Posterior vena cava (tissue), 2 donors: Measurements from ENCODE around the gene ITPK1. TPM values are rescaled to one million over a fixed set of nuclear protein-coding genes. Genes with fewer than 3 reads are reported as not detected.

Source experiments
- DNase-seq: peaks from one replicate; pipeline ENCODE4 v3.0.0-alpha.2; 2020; ENCODE audit warnings: low spot score
- intact Hi-C, 2 donors: fragments of 100-400 bp; cut with DNase I; formaldehyde crosslinking; loops; one replicate each; pipeline versions ENCODE4 v1.14.1 to v1.14.2; 2022 to 2023
- total RNA-seq, 2 donors: library from RNA; stranded (reverse); fragmentation: NEBNext Ultra II Directional; extraction: Animal tissue kit (Norgen Biotek cat#: 25700); gene quantifications; one replicate each; pipeline ENCODE4 v1.2.1, GENCODE V29; 2021
- donor health status: DM: yes; HTN: yes; CAD: no.
- donor health status: DM: yes; HTN: yes; CAD: no.

ITPK1 gene
- total RNA-seq, 2 donors from 2014 or later = 50.9 to 68.6 TPM

- DNase-seq = no peak
- intact Hi-C loops = no loop called here
Measured at GRCh38 chr14:92969430-92969829, 146.3 kb downstream of the ITPK1 start.

- DNase-seq = no peak
- intact Hi-C loops = no loop called here
Measured at GRCh38 chr14:92968291-92969020, 147.3 kb downstream of the ITPK1 start.

- intact Hi-C loops = no loop called here
- DNase-seq = no peak
Measured at GRCh38 chr14:92967346-92967926, 148.3 kb downstream of the ITPK1 start.

- intact Hi-C loops = no loop called here
Measured at GRCh38 chr14:92965281-92965680, 150.4 kb downstream of the ITPK1 start.

GRCh38 chr14:92964124-92965109 is 151.3 kb downstream of the ITPK1 start:
- intact Hi-C loops = no loop called here

More at GRCh38 chr14:92965281-92965680, 150.4 kb downstream of the ITPK1 start:
- DNase-seq = no peak

GRCh38 chr14:92963301-92964123 is 152.2 kb downstream of the ITPK1 start:
- intact Hi-C loops = no loop called here
- DNase-seq = no peak

More at GRCh38 chr14:92964124-92965109, 151.3 kb downstream of the ITPK1 start:
- no peak for DNase-seq

GRCh38 chr14:92962831-92963095 is 153.0 kb downstream of the ITPK1 start:
- intact Hi-C loops = no loop called here
- DNase-seq = no peak

GRCh38 chr14:92962031-92962830 is 153.5 kb downstream of the ITPK1 start:
- intact Hi-C loops = no loop called here
- no peak for DNase-seq

GRCh38 chr14:92961567-92961855 is 154.2 kb downstream of the ITPK1 start:
- intact Hi-C loops = no loop called here
- no peak for DNase-seq

GRCh38 chr14:92960706-92961566 is 154.8 kb downstream of the ITPK1 start:
- DNase-seq = no peak
- intact Hi-C loops = no loop called here

- intact Hi-C loops = loop anchor here in 1 of 2 donors (1.0 kb wide), 1 partner anchor 30 kb away; no protein-coding TSS in a partner anchor
- no peak for DNase-seq
Measured at GRCh38 chr14:92959761-92960680, 155.7 kb downstream of the ITPK1 start.

- intact Hi-C loops = loop anchor here in 1 of 2 donors (1.0 kb wide), 1 partner anchor 31 kb away; no protein-coding TSS in a partner anchor
- DNase-seq = no peak
Measured at GRCh38 chr14:92959189-92959531, 156.6 kb downstream of the ITPK1 start.

GRCh38 chr14:92958373-92959188 is 157.1 kb downstream of the ITPK1 start:
- intact Hi-C loops = loop anchor here in 1 of 2 donors (1.0 kb wide), 1 partner anchor 32 kb away; no protein-coding TSS in a partner anchor
- no peak for DNase-seq

GRCh38 chr14:92956961-92957360 is 158.8 kb downstream of the ITPK1 start:
- DNase-seq = no peak

GRCh38 chr14:92955381-92955780 is 160.3 kb downstream of the ITPK1 start:
- no peak for DNase-seq
- intact Hi-C loops = no loop called here

More at GRCh38 chr14:92956961-92957360, 158.8 kb downstream of the ITPK1 start:
- intact Hi-C loops = no loop called here

- intact Hi-C loops = no loop called here
- DNase-seq = no peak
Measured at GRCh38 chr14:92954933-92955332, 160.8 kb downstream of the ITPK1 start.
